ENCODE measurements around the gene COA6.
"Not testable (repeated sequence)": the region's sequence is repeated elsewhere in the genome, so short reads cannot be mapped to it uniquely, and the experiment has no call there.

- TF ChIP-seq POLR2A (IDR thresholded peaks at IDR 0.05); CTCF (IDR thresholded peaks at IDR 0.05 in 8 of 11, conservative IDR thresholded peaks at IDR 0.05 in 3 of 11): not testable (repeated sequence)
Measured at GRCh38 chr1:234379591-234380109, 6.4 kb downstream of the COA6 start.
